B cell (primary cell): ENCODE measurements around the gene PMP22. TPM values are rescaled to one million over a fixed set of nuclear protein-coding genes. Genes with fewer than 3 reads are reported as not detected.

Source experiments
- ATAC-seq: fragments of 200-7000 bp; cut with Tn5 transposase; one replicate; pipeline ENCODE4 v1.10.0; 2021; ENCODE audit warnings: low read depth, mild to moderate bottlenecking, moderate number of reproducible peaks, moderate library complexity
- CTCF ChIA-PET: fragments of 350-600 bp; sonication (Branson Sonifier 250); formaldehyde crosslinking; loops from one replicate; lab custom pipeline; 2021; ENCODE audit warnings: antibody characterized with exemption, inconsistent platforms; lab: Charles Lee
- POLR2A ChIA-PET: fragments of 350-600 bp; sonication (Branson Sonifier 250); formaldehyde crosslinking; loops from one replicate; lab custom pipeline; 2021; ENCODE audit warnings: antibody characterized with exemption; lab: Charles Lee
- DNase-seq: peaks from one replicate; pipeline ENCODE4 v3.0.0; 2013
- H2AFZ ChIP-seq: 2 replicates; pipeline ENCODE4 v1.6.1; 2012; ENCODE audit warnings: mild to moderate bottlenecking, low read depth, low read length; ENCODE audit not compliant: insufficient read depth, poor library complexity, severe bottlenecking
- H3K27ac ChIP-seq, 2 donors: 1 replicate in 1 of 2; 2 replicates in 1 of 2; pipeline ENCODE4 v1.5.1; 2012 to 2013; ENCODE audit warnings: low read length in 2 of 2, mild to moderate bottlenecking in 2 of 2, moderate library complexity in 1 of 2
- H3K27me3 ChIP-seq, 4 experiments: fragments of 200-600 bp in 1 of 4; sonication (generic) in 1 of 4; replicated peaks in 1 of 4; 1 replicate in 2 of 4; 2 replicates in 2 of 4; pipeline versions ENCODE4 v1.6.1 to v1.7.0; 2013 to 2016; ENCODE audit warnings: low read length in 3 of 4, mild to moderate bottlenecking in 2 of 4, mixed read lengths in 1 of 4, moderate library complexity in 1 of 4; ENCODE audit not compliant: insufficient read depth in 4 of 4, control insufficient read depth in 3 of 4; ENCODE audit errors: control extremely low read depth in 1 of 4
- H3K36me3 ChIP-seq, 2 experiments: replicated peaks in 1 of 2; 1 replicate in 1 of 2; 2 replicates in 1 of 2; pipeline versions ENCODE4 v1.6.1 to v1.7.1; 2013; ENCODE audit warnings: low read length in 1 of 2; ENCODE audit not compliant: insufficient read depth in 2 of 2, control insufficient read depth in 1 of 2; ENCODE audit errors: control extremely low read depth in 1 of 2, extremely low read depth in 1 of 2
- H3K4me1 ChIP-seq, 2 donors: fragments of 200-600 bp in 1 of 2; sonication (generic) in 1 of 2; 1 replicate in 1 of 2; 2 replicates in 1 of 2; pipeline versions ENCODE4 v1.5.1 to v1.6.1; 2013 to 2017; ENCODE audit warnings: low read length in 2 of 2; ENCODE audit not compliant: control insufficient read depth in 2 of 2, insufficient read depth in 2 of 2
- H3K4me2 ChIP-seq: replicated peaks from 2 replicates; pipeline ENCODE3; 2012; ENCODE audit warnings: mild to moderate bottlenecking, low read depth, low read length; ENCODE audit not compliant: poor library complexity, severe bottlenecking
- H3K4me3 ChIP-seq, 5 experiments: fragments of 200-600 bp in 1 of 5; sonication (generic) in 1 of 5; 1 replicate in 3 of 5; 2 replicates in 2 of 5; pipeline versions ENCODE4 v1.5.1 to v1.7.0; 2011 to 2016; ENCODE audit warnings: low read length in 4 of 5, mild to moderate bottlenecking in 4 of 5, low read depth in 2 of 5, control low read depth in 1 of 5, moderate library complexity in 1 of 5; ENCODE audit not compliant: insufficient read depth in 1 of 5; ENCODE audit errors: control extremely low read depth in 1 of 5, extremely low read depth in 1 of 5
- H3K79me2 ChIP-seq: fragments of 200-600 bp; sonication (generic); one replicate; pipeline ENCODE4 v1.6.0; 2016; ENCODE audit warnings: low read length; ENCODE audit not compliant: control insufficient read depth, insufficient read depth
- H3K9ac ChIP-seq: fragments of 200-600 bp; sonication (generic); 2 replicates; pipeline ENCODE4 v1.6.1; 2017; ENCODE audit warnings: mild to moderate bottlenecking, low read length, moderate library complexity
- H3K9me3 ChIP-seq, 3 donors: one replicate each; pipeline versions ENCODE4 v1.6.1 to v1.7.1; 2013; ENCODE audit warnings: low read length in 2 of 3; ENCODE audit not compliant: control insufficient read depth in 2 of 3, insufficient read depth in 1 of 3; ENCODE audit errors: control extremely low read depth in 1 of 3
- H4K20me1 ChIP-seq: 2 replicates; pipeline ENCODE4 v1.6.0; 2012; ENCODE audit warnings: mild to moderate bottlenecking, low read length; ENCODE audit not compliant: insufficient read depth, control insufficient read depth, poor library complexity, severe bottlenecking
- H3K27ac Mint-ChIP-seq: one replicate; pipeline ENCODE4 v1.8.0; 2021; ENCODE audit warnings: mixed read lengths
- H3K27me3 Mint-ChIP-seq: one replicate; pipeline ENCODE4 v1.8.0; 2021; ENCODE audit warnings: mixed read lengths
- H3K4me1 Mint-ChIP-seq: one replicate; pipeline ENCODE4 v1.8.0; 2021; ENCODE audit warnings: mixed read lengths
- H3K4me3 Mint-ChIP-seq: one replicate; pipeline ENCODE4 v1.8.0; 2021; ENCODE audit warnings: mixed read lengths
- H3K9me3 Mint-ChIP-seq: one replicate; pipeline ENCODE4 v1.8.0; 2022; ENCODE audit warnings: mixed read lengths; ENCODE audit not compliant: insufficient read depth
- CTCF ChIP-seq: fragments of 200-600 bp; IDR thresholded peaks from one replicate; pipeline ENCODE4 v1.8.0; 2022; ENCODE audit warnings: antibody characterized with exemption, mild to moderate bottlenecking
- EZH2 ChIP-seq: IDR thresholded peaks from 2 replicates; pipeline ENCODE4 v1.6.1; 2012; ENCODE audit warnings: borderline replicate concordance, low read depth, mild to moderate bottlenecking, moderate library complexity, low read length; ENCODE audit not compliant: insufficient read depth, poor library complexity, severe bottlenecking
- WGBS: methylation state at CpG from one replicate; pipeline ENCODE4 v1.1.5; 2013; ENCODE audit warnings: missing lambda C conversion rate; ENCODE audit not compliant: insufficient coverage; 5-methylcytosine and 5-hydroxymethylcytosine counted together
- intact Hi-C: fragments of 100-400 bp; cut with micrococcal nuclease; formaldehyde crosslinking; loops from one replicate; pipeline ENCODE4 v1.10.0; 2022
- polyA plus RNA-seq: library from polyadenylated mRNA; depleted of rRNA; stranded (reverse); fragments of >200 nt; gene quantifications from 2 replicates; pipeline ENCODE4 v1.2.3, GENCODE V29; 2012
- total RNA-seq, 2 donors: library from RNA; stranded (reverse); fragments of 120-200 nt in 1 of 2; gene quantifications; 1 replicate in 1 of 2; 2 replicates in 1 of 2; pipeline versions ENCODE4 v1.2.3 to v1.2.4, GENCODE V29; 2013 to 2022

PMP22 gene
- total and polyA plus RNA-seq, 2 donors (not counting 1 experiment from before 2014, with no cell fraction given): 0.71 TPM; not detected in 1

GRCh38 chr17:15257796-15258512 is 7.2 kb downstream of the PMP22 start:
- Histone ChIP-seq H3K27ac (no peak overlapping the region), H3K4me1 (peaks cover 12 to 16% of the 10 kb centered on the region in 2 donors), H3K79me2 (no peaks in the 10 kb centered on the region), H3K4me3 (no peak overlapping the region), H3K36me3 (no peaks in the 10 kb centered on the region), H3K9ac (no peak overlapping the region), H4K20me1 (no peaks in the 10 kb centered on the region), H2AFZ (peak overlapping the region; percentile 45), H3K27me3 (peaks cover 0 to 44% (median 25%) of the 10 kb centered on the region in 4 experiments), H3K4me2 (no peak overlapping the region), H3K9me3 (peaks cover 0 to 9% (median 0%) of the 10 kb centered on the region in 3 donors)
- intact Hi-C loops: loop anchor here (1.0 kb wide), 1 partner anchor 245 kb away; no protein-coding TSS in a partner anchor
- Mint-ChIP-seq H3K9me3 (no peaks in the 10 kb centered on the region), H3K27ac (no peak overlapping the region), H3K4me3 (no peak overlapping the region), H3K27me3 (peaks cover 62% of the 10 kb centered on the region), H3K4me1 (peaks cover 18% of the 10 kb centered on the region)
- ChIA-PET CTCF (interaction anchor here (0.8 to 2.8 kb wide), 9 partner anchors 9 to 740 kb away, joined by 3 to 20 read pairs (median 5); partner anchors contain the start of genes TTC19 and ZSWIM7), POLR2A (no interaction called here)
- ATAC-seq: no peak
- TF ChIP-seq EZH2: no peak
- TF ChIP-seq CTCF: no peak
- WGBS: 92% methylated on average over 5 of the region's 6 CpGs
- DNase-seq: no peak

- CTCF ChIA-PET: interaction anchor here (0.8 to 2.8 kb wide), 7 partner anchors 8 to 741 kb away, joined by 3 to 15 read pairs (median 5); partner anchors contain the start of genes PMP22, TTC19 and ZSWIM7
- TF ChIP-seq EZH2: no peak
- peak; percentile 79 for TF ChIP-seq CTCF
- Histone ChIP-seq H3K36me3 (no peaks in the 10 kb centered on the region), H3K79me2 (no peaks in the 10 kb centered on the region), H3K9me3 (peaks cover 0 to 8% (median 0%) of the 10 kb centered on the region in 3 donors), H3K27ac (no peak overlapping the region), H3K4me3 (no peak overlapping the region), H3K4me2 (peak overlapping the region; percentile 7), H3K9ac (no peak overlapping the region), H3K4me1 (peaks cover 12 to 16% of the 10 kb centered on the region in 2 donors), H3K27me3 (peaks cover 0 to 39% (median 24%) of the 10 kb centered on the region in 4 experiments), H2AFZ (peak overlapping the region; percentile 45), H4K20me1 (no peaks in the 10 kb centered on the region)
- Mint-ChIP-seq H3K4me1 (peaks cover 18% of the 10 kb centered on the region), H3K27ac (peak overlapping the region; percentile 34), H3K9me3 (no peaks in the 10 kb centered on the region), H3K27me3 (peaks cover 61% of the 10 kb centered on the region), H3K4me3 (no peak overlapping the region)
- DNase-seq: peak; percentile 61
- POLR2A ChIA-PET: no interaction called here
- peak; percentile 45 for ATAC-seq
- under 1% methylated on average over 17 of the region's 17 CpGs for WGBS
- intact Hi-C loops: loop anchor here (1.0 kb wide), 1 partner anchor 246 kb away; no protein-coding TSS in a partner anchor
These were observed 7.8 kb downstream of the PMP22 start for GRCh38 chr17:15257258-15257788.
